Measurements from ENCODE around the gene ALKAL2.

GRCh38 chr2:274503-274902 lies 13.4 kb downstream of the ALKAL2 start:
- no peak for TF ChIP-seq CTCF (IDR thresholded peaks at IDR 0.05)
- TF ChIP-seq POLR2A (IDR thresholded peaks at IDR 0.05), result no peak
